HG03108 (cell line): ENCODE data around the gene METTL17.
A peak's percentile ranks its signal among the peaks of the same experiment; 100 is the strongest.
"Not testable (repeated sequence)": the region's sequence is repeated elsewhere in the genome, so short reads cannot be mapped to it uniquely, and the experiment has no call there.

Experiments
- ATAC-seq: cut with Tn5 transposase; IDR thresholded peaks from one replicate; pipeline ENCODE4 v1.9.1; 2021; ENCODE audit warnings: moderate library complexity; ENCODE audit not compliant: unreplicated experiment

METTL17 gene

GRCh38 chr14:20996521-20996920 is 6.7 kb downstream of the METTL17 start:
- no peak for ATAC-seq

DNA sequence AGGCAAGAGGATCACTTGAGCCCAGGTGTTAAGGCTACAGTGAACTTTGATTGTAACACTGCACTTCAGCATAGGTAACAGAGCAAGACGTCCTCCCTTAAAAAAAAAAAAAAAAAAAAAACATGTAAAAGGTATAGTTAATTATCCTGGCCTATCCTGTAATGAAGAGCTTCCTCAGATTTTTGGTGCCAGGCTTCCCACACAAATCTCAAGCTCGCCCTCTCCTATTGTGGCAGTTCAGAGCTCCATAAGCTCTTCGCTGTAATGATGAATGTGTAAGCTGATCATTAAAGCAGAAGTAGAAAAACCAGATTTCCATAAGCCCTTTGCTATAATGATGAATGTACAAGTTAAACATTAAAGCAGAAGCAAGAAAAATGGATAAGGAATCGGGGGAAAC is 7.3 kb downstream of the METTL17 start:
- ATAC-seq, result no peak

DNA sequence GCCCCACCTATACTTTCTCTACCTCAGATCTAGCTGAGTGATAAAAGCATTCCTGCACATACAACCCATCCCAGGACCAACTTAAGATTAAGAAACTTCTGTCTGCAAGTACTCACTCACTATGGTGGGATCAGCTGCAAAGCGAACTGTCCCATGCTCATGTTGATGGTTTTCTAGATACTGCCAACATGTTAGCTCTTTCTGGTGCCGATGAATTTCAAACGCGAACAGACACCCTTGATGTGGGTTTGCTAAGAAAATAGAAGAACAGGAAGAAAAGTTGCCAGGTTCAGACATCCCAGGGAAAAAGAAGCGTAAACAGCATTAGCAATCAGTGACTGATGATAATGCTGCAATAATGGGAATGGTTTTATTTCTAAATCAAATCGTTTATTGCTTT is 7.8 kb downstream of the METTL17 start:
- no peak for ATAC-seq

DNA sequence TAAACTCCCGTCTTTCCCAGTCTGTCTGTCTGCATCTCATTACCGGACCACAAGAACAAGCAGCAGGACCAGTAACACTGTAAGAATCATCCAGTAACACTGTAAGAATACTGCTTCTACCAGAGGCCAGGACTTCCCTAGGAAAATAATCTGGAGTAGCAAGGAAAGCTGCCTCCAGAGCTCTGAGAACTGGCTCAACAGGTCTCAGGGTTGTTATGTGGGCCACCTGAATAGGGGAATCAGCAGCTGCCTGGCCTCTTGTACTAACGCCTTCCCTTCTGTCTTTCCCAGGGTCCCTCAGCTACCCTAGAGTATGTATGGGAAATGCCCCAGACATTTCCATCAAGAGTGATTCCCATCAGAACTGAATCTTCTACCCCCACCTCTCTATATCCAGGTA is 8.4 kb downstream of the METTL17 start:
- ATAC-seq, result no peak

- no peak for ATAC-seq
Observed at GRCh38 chr14:20998674-20999366, 9.0 kb downstream of the METTL17 start, which contains the start of gene SLC39A2. TSS of gene SLC39A2 (plus strand) at chr14:20999293. CDS start at chr14:20999447, 154 bp downstream.

- ATAC-seq, result no peak
Observed at GRCh38 chr14:20999591-20999990, 9.8 kb downstream of the METTL17 start.

GRCh38 chr14:21001218-21001617 is 11.4 kb downstream of the METTL17 start:
- no peak for ATAC-seq

- ATAC-seq, result no peak
Observed at GRCh38 chr14:21003788-21004346, 14.1 kb downstream of the METTL17 start.

DNA sequence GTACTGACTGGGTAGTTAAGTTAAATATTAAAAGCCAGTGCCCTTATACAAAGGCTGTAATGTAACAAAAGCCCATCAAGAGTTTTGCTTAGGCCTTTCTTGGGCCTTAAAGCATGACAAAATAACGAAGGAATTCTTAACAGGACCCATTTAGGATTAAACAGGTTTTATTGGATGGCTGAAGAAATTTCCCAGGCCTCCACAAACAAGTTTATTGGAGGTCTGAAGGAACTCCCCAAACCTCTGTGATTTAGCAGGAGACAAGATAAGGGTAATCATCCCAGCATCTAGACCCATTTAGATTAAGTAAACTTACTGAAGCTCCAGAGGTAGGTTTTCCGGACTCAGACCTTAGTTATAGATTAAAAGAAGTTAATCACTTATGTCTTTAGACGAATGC is 19.9 kb downstream of the METTL17 start:
- not testable (repeated sequence) for ATAC-seq

- no peak for ATAC-seq
Observed at GRCh38 chr14:21011136-21011535, 21.4 kb downstream of the METTL17 start.

DNA sequence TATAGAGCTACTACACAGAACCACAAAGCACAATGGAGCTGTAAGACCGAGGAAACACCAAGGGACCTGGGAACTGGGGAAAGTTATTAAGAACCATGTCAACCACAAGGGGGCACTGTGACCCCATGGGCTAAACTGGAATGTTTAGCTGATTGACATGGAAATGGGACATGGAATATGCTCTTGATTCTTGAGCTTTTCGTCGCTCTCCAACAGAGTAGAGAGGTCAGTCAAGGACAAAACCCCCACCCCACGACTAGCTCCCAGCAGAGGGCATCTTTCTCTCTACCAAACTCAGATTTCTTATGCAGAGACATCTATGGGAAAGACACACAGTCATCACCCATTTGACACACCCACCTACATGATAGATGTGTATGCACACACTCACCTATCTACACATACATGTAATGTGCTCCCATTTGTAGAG is 25.0 kb downstream of the METTL17 start:
- ATAC-seq, result peak; percentile 54

GRCh38 chr14:21015312-21015711 is 25.5 kb downstream of the METTL17 start:
- ATAC-seq, result no peak

DNA sequence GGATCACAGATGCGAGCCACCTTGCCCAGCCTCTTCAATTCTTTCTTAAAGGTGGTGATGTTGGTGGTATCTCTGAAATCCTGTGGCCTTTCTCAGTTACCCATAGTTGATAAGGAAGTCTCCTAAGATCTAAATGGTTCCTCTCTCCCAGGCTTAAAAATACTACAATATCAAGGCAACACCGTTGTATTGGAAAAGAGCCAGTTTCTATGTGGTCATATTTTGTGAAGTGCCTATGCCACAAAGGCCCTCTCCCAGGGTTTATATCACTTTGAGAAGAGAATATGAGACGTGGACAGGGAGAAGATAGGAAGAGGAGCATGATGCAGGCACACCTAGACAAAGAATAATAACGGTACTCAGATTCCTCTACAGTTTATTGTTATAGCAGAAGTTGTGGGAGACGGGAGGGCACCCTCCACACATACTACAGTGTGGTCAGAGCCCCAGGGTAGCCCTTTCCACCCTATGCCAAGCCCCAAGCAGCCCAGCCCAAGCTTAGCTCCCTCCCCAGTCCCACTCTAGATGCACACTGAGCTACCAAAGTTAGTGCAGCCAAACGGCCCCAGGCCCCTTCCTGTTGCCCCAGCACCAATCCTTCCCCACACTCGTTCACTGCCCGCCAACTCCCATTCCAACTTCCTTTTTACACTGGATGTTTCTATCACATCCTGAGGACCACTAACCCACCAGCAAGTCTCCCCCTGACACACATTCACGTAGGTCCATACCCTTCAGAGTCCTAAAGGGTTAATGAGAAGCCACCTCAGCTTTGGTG is 26.8 kb downstream of the METTL17 start:
- no peak for ATAC-seq

- ATAC-seq, result no peak
Observed at GRCh38 chr14:21017528-21018245, 27.9 kb downstream of the METTL17 start.

DNA sequence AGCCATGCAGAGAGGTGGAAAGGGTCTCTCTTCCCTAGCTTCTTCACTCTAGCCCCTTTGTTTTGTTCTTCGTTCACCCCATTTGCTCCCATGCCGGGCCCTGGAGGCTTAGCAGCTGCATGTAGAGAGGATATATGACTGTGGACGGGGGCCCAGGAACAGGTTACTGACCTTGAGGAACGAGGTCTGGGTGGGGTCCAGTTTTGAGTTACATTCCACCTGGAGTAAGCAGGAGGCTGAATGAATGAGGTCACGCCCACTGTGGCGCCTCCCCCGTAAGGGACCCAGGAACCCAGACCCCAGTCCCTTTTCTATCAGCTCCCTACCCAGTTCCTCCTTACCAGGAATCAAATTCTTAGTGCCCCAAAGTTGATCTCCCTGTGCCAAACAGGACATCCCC is 28.5 kb downstream of the METTL17 start:
- ATAC-seq, result no peak

GRCh38 chr14:21018781-21019180 is 29.0 kb downstream of the METTL17 start:
- no peak for ATAC-seq

DNA sequence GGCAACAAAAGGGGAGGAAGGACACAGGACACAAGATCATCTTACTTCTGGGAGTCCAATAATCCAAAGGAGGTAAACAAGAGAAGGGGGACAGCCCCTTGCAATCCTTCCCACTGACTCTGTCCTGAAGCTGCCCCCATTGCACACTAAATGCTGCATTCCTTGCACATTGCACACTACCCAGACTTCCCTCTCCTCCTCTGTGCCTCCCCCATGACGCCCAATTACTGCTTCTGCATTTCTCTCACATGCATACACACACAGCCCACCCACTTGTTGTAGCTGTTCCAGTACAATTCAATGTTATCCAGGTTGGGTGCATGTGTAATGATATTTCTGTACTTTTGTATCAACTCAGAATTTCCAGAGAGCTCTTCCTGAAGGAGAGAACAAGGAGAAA is 29.6 kb downstream of the METTL17 start:
- ATAC-seq, result no peak

- no peak for ATAC-seq
Observed at GRCh38 chr14:21020977-21021545, 31.3 kb downstream of the METTL17 start.

GRCh38 chr14:21022686-21023085 is 32.9 kb downstream of the METTL17 start:
- no peak for ATAC-seq

DNA sequence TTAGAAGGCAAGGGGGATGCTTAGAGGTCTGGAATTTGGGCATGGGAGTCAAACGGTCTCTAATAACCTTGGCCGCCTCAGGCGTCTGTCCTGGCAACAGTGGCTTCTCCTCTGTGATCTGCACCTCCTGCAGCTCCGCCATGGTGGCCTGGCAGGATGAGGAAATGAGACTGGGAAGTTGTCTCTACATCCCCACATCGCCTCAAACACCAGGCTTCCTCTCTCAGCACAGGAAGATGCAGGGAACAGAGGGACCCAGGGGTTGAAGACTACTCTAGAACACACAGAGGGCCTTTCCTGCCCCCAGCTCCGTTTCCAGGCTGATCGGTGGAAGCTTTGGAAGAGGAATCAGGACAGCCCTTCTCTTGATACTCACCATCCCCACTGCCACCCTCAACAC is 33.4 kb downstream of the METTL17 start:
- no peak for ATAC-seq
